Measurements from ENCODE around the gene AK1. TPM values are rescaled to one million over a fixed set of nuclear protein-coding genes. Genes with fewer than 3 reads are reported as not detected.

The AK1 gene
- total RNA-seq, 1 experiment from 2014 or later = 39.2 TPM

GRCh38 chr9:127826253-127826913 is 51.1 kb downstream of the AK1 start:
- H3K27me3 Mint-ChIP-seq (ENCODE audit: insufficient read depth, unreplicated experiment) = no peaks in the 10 kb centered on the region
- H3K36me3 ChIP-seq (ENCODE audit: control insufficient read depth, insufficient read depth, low read length) = no peaks in the 10 kb centered on the region
- no peaks in the 10 kb centered on the region for H3K9me3 ChIP-seq
- TF ChIP-seq CTCF (IDR thresholded peaks at IDR 0.05; ENCODE audit: insufficient read depth in 1 of 2, low read depth in 1 of 2, low read length in 1 of 2, severe bottlenecking in 1 of 2, unreplicated experiment in 1 of 2) = no peak
- intact Hi-C loops (cut with micrococcal nuclease; ENCODE audit: unreplicated experiment) = no loop called here
- H3K27me3 ChIP-seq (replicated peaks; ENCODE audit: control insufficient read depth, insufficient read depth, low read length) = no peaks in the 10 kb centered on the region
- H3K4me3 ChIP-seq (ENCODE audit: low read depth, low read length) = no peak overlapping the region
- H3K4me1 ChIP-seq = no peaks in the 10 kb centered on the region
- H3K4me1 Mint-ChIP-seq (ENCODE audit: low read depth, unreplicated experiment) = peaks cover 10% of the 10 kb centered on the region
- H3K36me3 Mint-ChIP-seq (ENCODE audit: insufficient read depth, unreplicated experiment) = peaks cover 10% of the 10 kb centered on the region
- no peak overlapping the region for H3K27ac Mint-ChIP-seq (ENCODE audit: unreplicated experiment)
- ChIA-PET POLR2A (no interaction called here), CTCF (no interaction called here)
- H3K9me3 Mint-ChIP-seq (ENCODE audit: unreplicated experiment) = no peaks in the 10 kb centered on the region
- no peak overlapping the region for H3K4me3 Mint-ChIP-seq (ENCODE audit: unreplicated experiment)
- DNase-seq = no peak
- BruUV-seq (replicated peaks) = no TSS peak

GRCh38 chr9:127825319-127826051 is 52.0 kb downstream of the AK1 start:
- Mint-ChIP-seq H3K9me3 (ENCODE audit: unreplicated experiment) (no peaks in the 10 kb centered on the region), H3K4me1 (ENCODE audit: low read depth, unreplicated experiment) (peaks cover 10% of the 10 kb centered on the region), H3K27ac (ENCODE audit: unreplicated experiment) (no peak overlapping the region), H3K4me3 (ENCODE audit: unreplicated experiment) (no peak overlapping the region), H3K36me3 (ENCODE audit: insufficient read depth, unreplicated experiment) (peaks cover 10% of the 10 kb centered on the region), H3K27me3 (ENCODE audit: insufficient read depth, unreplicated experiment) (no peaks in the 10 kb centered on the region)
- H3K27me3 ChIP-seq (replicated peaks; ENCODE audit: control insufficient read depth, insufficient read depth, low read length) = no peaks in the 10 kb centered on the region
- H3K4me1 ChIP-seq = no peaks in the 10 kb centered on the region
- POLR2A ChIA-PET = no interaction called here
- H3K9me3 ChIP-seq = no peaks in the 10 kb centered on the region
- no peak for TF ChIP-seq CTCF (IDR thresholded peaks at IDR 0.05; ENCODE audit: insufficient read depth in 1 of 2, low read depth in 1 of 2, low read length in 1 of 2, severe bottlenecking in 1 of 2, unreplicated experiment in 1 of 2)
- intact Hi-C loops (cut with micrococcal nuclease; ENCODE audit: unreplicated experiment) = no loop called here
- H3K36me3 ChIP-seq (ENCODE audit: control insufficient read depth, insufficient read depth, low read length) = no peaks in the 10 kb centered on the region
- CTCF ChIA-PET = interaction anchor here (0.6 kb wide), 2 partner anchors 33 to 394 kb away, joined by 3 to 6 read pairs; no protein-coding TSS in a partner anchor
- no TSS peak for BruUV-seq (replicated peaks)
- H3K4me3 ChIP-seq (ENCODE audit: low read depth, low read length) = no peak overlapping the region
- DNase-seq = peak in 1 of 2 experiments; percentile 34

GRCh38 chr9:127822108-127822507 is 55.4 kb downstream of the AK1 start:
- ChIA-PET CTCF (no interaction called here), POLR2A (no interaction called here)
- intact Hi-C loops (cut with micrococcal nuclease; ENCODE audit: unreplicated experiment) = no loop called here
- Mint-ChIP-seq H3K4me3 (ENCODE audit: unreplicated experiment) (no peak overlapping the region), H3K4me1 (ENCODE audit: low read depth, unreplicated experiment) (no peaks in the 10 kb centered on the region), H3K9me3 (ENCODE audit: unreplicated experiment) (no peaks in the 10 kb centered on the region), H3K27me3 (ENCODE audit: insufficient read depth, unreplicated experiment) (no peaks in the 10 kb centered on the region), H3K27ac (ENCODE audit: unreplicated experiment) (no peak overlapping the region), H3K36me3 (ENCODE audit: insufficient read depth, unreplicated experiment) (no peaks in the 10 kb centered on the region)
- Histone ChIP-seq H3K4me1 (no peaks in the 10 kb centered on the region), H3K4me3 (ENCODE audit: low read depth, low read length) (no peak overlapping the region), H3K27me3 (replicated peaks; ENCODE audit: control insufficient read depth, insufficient read depth, low read length) (no peaks in the 10 kb centered on the region), H3K36me3 (ENCODE audit: control insufficient read depth, insufficient read depth, low read length) (no peaks in the 10 kb centered on the region), H3K9me3 (no peaks in the 10 kb centered on the region)
- TF ChIP-seq CTCF (IDR thresholded peaks at IDR 0.05; ENCODE audit: insufficient read depth in 1 of 2, low read depth in 1 of 2, low read length in 1 of 2, severe bottlenecking in 1 of 2, unreplicated experiment in 1 of 2) = no peak
- DNase-seq = no peak
- no TSS peak for BruUV-seq (replicated peaks)
